Peyer's patch (tissue), 4 donors: Measurements from ENCODE around the gene OPRD1.

Source experiments
- CTCF ChIP-seq, 6 experiments: fragments of 450-650 bp in 4 of 6; fragments of 200-600 bp in 2 of 6; sonication (generic) in 1 of 6; IDR thresholded peaks; one replicate each; pipeline ENCODE4 v1.5.1; 2017 to 2019; ENCODE audit warnings: antibody characterized with exemption in 6 of 6, mild to moderate bottlenecking in 3 of 6, moderate library complexity in 1 of 6
- POLR2A ChIP-seq, 2 donors: fragments of 450-650 bp; IDR thresholded peaks; one replicate each; pipeline ENCODE4 v1.5.1; 2017; ENCODE audit warnings: antibody characterized with exemption in 2 of 2, mild to moderate bottlenecking in 2 of 2, moderate library complexity in 2 of 2

- TF ChIP-seq POLR2A (IDR thresholded peaks at IDR 0.05) (no peak), CTCF (IDR thresholded peaks at IDR 0.05) (no peak)
Measured at GRCh38 chr1:28890836-28891235, 78.9 kb downstream of the OPRD1 start.
